ENCODE results near the gene ZBED4.
"Not testable (repeated sequence)": the region's sequence is repeated elsewhere in the genome, so short reads cannot be mapped to it uniquely, and the experiment has no call there.

ZBED4 gene

DNA sequence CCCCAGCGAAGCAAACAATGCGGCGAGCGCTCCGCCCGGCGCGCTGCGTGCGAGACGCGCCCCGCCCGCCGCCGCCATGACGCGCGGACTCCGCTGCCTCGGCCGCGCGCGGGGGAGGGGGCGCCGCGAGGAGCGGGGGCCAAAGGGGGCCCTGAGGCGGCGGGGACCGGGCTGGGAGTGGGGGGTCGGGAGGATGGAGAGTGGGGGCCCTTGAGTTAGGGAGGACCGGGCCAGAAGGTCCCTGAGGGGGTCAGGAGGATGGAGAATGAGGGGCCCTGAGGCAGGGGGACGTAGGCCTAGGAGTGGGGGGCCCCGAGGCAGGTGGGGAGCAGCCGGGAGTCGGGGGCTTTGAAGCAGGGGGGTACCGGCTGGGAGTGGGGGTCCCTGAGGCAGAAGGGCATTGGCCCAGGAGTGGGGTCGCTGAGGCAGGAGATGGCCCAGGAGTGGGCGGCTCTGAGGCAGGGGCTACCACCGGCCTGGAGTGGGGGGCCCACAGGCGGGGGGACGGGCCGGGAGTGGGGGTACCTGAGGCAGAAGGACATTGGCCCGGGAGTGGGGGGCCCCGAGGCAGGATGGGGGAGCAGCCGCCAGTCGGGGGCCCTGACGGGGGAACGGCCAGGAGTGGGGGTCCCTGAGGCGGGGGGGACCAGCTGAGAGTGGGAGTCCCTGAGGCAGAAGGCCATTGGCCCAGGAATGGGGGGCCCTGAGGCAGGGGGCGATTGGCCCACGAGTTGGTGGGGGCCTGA, 25.6 kb upstream of the ZBED4 start, which contains the start of gene BRD1:
BRD1 (minus strand) TSS at position 21 of the 746 bp plus-strand sequence. CDS start 3,556 bp downstream, outside the sequence.
- DNase-seq, result peak; percentile 53

DNA sequence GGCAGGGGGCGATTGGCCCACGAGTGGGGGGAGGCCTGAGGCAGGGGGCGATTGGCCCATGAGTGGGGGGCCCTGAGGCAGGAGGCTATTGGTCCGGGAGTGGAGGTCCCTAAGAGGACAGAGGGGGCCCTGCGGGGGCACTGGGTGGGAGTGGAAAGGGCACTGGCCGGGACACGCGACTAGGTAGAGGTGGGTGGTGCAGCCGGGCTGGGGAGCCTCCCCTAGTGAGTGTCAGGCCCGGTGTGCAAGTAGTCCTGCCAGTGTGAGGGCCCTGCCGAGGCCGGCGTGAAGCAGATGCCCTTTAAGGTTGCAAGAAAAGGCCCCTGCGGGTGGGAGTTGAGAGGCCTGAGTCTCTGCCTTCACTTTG, 25.1 kb upstream of the ZBED4 start:
- no peak for DNase-seq

- no peak for DNase-seq
These were observed 24.4 kb upstream of the ZBED4 start for GRCh38 chr22:49829044-49829853.

GRCh38 chr22:49833340-49834007, 20.2 kb upstream of the ZBED4 start:
- no peak for DNase-seq

GRCh38 chr22:49838771-49839717, 14.6 kb upstream of the ZBED4 start:
- DNase-seq, result no peak

GRCh38 chr22:49845241-49845640, 8.4 kb upstream of the ZBED4 start:
- DNase-seq, result no peak

DNA sequence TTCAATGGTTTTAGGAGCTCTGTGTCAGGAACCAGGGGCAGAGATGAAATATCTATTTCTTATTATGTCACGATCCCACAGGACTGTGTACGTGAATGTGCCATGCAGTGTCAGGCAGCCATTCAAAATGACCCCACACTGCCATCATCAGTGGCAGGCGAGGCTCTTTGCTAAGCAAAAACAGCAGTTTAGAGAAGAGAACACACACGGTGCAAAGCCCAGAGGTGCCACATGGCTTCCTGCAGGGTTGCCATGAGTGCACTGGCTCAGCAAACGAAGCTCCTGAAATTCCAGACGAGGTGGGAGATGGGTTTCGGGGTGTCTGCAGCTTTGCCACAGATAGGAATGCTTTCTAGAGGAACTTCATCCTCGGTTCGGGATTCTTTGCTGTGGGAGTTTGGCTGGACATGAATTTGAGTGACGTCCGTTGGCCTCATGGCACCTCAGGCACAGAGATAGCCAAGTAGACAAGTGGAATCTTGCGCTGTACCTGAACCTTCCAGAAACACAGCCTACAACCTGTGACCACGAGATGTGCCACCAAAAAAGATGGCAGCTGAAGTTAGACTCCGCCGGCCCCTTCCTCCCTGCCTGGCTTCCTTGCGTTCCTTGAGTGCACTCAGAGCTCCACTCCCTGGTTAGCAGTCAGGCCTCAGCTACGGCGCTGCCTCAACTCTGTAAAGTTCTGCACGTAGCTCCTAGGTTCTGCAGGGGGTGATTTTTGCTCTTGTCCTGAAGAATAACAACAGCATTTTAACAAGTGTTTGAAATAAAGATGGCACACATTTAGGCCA, 7.8 kb upstream of the ZBED4 start:
- no peak for DNase-seq

GRCh38 chr22:49847751-49848689, 5.6 kb upstream of the ZBED4 start:
- no peak for DNase-seq

- DNase-seq, result no peak
These were observed 4.9 kb upstream of the ZBED4 start for GRCh38 chr22:49848690-49849160.

DNA sequence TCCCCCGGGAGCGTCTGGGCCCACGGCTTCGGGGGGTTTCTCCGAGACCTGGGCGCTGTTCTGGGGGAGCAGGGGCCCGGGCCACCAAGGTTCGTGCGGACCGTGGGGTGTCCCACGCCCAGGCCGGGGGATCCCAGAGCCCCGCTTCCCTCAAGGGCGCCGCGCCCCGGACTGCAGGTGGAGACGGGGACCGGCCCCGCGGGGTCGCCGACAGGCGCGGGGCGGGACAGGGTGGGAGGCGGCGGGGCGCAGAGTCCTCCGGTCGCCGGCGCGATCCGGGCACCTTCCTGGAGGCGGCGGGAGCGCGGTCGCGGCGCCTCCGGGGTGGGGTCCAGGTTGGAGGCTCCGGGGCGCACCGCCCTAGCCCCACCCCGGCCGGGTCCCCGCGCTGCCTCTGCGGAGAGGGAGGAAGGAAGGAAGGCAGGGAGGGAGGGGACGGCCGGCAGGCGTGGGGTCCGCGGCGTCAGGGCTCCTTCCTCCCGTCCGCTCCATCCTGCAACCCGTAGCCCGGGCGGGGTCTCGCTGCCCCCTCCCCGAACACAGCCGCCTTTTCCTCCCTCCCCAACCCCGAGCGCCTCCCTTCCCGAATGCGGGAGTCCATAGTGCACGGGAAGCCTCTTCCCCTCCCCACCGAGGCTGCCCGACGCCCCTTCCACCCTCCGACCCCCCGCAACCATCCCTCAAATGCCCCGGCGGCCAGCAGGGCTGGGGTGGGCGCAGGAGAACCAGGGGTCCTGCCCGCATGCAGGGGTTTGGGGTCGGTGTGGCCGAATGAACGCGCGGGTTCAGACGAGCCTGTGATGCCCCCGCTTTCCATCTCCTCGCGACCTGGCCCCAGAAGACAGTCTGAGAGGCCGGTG, 4.3 kb upstream of the ZBED4 start:
- no peak for DNase-seq

- no peak for DNase-seq
These were observed 3.4 kb upstream of the ZBED4 start for GRCh38 chr22:49850021-49850911.

DNA sequence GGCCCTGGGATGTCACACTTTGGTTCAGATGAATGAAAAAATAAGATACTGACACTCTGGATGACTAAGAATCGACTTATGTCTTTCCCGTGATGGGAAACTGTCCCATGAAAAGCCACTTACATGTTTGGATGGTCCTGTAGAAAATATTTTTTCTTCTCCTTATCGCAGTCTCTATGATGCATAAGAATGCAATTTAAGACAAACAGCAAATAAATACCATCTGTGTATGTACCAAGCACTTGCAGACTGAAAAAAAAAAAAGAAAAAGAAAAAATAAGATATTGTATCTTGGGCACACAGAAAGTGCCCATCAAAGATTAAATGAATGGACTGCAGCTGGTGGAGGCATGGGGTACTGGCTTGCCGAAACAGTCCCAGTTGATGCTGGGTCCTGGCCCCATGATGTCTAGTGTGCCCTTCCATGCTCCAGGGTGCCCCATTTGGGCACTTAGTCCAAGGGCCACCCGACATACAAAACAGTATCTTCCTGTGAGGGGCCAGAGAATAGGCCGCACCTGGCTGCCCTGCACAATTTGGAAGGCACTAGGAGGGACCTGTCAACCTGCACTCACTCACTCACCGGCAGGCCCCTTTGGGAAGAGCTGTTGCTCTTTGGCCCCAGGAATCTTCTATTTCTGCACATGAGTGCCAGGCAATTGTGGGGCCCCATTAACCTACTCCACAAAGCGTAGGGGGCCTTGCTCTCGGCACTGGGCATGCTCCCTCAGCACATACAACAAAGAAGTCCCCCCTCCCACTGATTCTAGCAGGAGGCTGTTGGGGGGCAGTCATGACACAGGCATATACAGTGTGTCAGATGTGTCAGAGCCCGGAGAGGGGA, 2.5 kb upstream of the ZBED4 start:
- DNase-seq, result no peak

DNA sequence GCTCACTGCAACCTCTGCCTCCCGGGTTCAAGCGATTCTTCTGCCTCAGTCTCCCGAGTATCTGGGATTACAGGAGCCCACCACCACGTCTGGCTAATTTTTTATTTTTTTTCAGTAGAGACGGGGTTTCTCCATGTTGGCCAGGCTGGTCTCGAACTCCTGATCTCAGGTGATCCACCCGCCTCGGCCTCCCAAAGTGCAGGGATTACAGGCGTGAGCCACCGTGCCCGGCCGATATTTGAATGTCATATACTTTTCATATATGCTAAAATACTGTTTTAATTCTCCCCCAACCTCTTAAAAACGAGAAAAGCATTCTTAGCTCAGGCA, 1.1 kb upstream of the ZBED4 start:
- not testable (repeated sequence) for DNase-seq

DNA sequence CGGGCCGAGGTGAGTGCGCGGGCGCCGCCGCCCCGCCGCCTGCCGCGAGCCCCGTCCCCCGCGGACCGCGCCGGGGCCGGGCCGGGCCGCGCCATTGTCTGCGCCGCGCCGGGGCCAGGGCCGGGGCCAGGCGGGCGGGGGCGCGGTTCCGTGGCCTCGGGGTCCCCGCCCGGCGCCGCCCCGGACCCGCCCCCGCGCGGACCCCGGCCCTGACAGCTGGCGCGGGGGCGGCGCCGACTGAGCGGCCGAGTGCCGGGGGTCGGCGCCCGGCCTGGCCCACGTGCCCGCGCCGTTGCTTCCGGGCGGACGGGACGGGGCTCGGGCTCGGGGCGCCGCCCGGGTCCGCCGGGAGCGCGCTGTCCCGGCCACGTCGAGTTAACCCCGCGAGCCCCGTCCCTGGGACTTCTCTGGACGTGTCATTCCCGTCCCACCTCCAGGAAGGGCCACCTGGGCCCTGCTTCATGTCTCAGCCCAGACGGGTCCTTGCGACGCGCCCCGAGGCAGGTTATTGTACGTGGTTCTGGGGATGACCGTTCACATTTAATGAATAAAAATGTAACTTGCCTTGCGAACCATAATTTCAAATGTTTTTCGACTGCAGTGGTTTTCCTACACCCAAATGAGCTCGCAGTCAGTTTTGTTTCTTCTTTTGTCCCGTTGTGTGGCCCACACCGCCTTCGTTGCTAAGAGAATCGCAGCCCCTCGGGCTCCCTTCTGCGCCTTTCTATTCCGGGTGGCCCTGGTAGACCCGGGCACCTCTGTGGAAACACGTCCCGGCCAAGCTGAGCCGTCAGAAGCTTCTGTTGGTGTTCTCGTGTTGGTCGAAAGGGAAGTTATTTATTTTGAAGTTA, 562 bp downstream of the ZBED4 start:
- DNase-seq, result no peak

DNA sequence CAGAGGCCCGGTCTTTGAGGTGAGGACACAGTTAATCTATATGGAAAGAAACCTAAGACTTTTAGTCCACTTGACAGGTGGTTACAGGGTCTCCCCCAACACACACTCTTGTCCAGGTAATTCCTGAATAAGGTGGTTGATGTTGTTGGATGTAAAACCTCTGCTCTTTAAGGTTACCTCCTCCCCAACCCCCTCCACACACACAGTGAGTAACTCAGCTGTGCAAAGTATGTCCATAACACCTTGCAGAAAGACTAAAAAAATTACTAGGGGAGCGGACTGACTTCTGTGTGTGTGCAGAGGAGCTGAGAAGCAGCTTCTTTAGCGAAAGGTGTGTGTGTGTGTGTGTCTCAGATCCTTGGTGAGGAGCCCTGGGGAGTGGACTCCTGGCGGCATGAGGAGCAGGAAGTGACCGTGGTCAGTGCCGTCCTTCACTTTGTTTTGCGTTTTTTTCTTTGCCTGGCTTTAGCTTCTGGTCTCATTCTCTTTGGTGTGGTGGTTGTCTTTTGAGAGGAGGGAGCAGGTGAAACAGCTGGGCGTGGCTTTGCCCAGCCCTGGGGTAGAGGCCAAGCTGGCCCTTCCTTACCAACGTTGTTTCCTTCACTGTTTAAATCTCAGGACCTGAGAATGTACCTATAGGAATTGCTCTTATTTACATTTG, 1.7 kb downstream of the ZBED4 start:
- no peak for DNase-seq

DNA sequence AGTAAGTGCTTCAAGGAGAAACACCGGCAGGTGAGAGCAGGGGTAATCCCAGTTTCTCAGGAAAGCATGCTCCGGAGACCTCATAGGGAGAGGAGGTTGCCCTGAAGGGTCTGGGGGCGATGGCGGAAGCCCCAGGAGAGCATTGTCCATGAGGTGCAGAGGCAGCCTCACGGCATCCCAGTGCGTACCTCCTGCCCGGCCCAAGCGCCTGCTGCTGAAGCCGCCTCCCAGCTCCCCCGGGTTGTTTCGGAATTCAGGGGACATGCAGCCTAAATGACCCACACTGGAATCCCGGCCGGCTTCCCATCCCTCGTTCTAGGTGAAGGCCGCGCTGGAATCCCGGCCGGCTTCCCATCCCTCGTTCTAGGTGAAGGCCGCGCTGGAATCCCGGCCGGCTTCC, 2.7 kb downstream of the ZBED4 start:
- no peak for DNase-seq
